ENCODE data around the gene SDCCAG8.

SDCCAG8 gene

DNA sequence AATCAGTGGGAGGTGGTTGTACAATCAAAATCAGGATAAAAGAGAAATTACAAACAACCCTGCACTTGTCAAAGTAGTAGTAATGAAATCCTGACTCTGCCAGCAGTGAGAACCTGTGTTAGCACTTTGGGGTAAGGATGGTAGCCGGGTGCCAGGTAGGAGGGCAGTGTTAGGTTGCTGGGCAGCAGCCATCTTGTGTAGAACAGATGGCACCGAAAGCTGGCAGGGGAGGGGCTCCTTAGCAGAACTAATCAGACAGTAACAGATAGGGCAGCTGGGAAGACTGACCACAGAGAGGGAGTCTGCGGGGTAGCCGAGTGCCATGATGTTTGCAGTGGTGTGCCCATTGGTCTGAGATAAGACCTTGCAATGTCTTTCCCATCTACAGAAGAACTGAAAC lies 137.3 kb downstream of the SDCCAG8 start:
- Mint-ChIP-seq H3K4me1 (peaks cover 15% of the 10 kb centered on the region), H3K4me3 (no peak overlapping the region), H3K9me3 (no peaks in the 10 kb centered on the region), H3K27me3 (ENCODE audit: low read depth) (no peaks in the 10 kb centered on the region), H3K36me3 (ENCODE audit: low read depth) (no peaks in the 10 kb centered on the region), H3K27ac (no peak overlapping the region)
- TF ChIP-seq, protein P1, sequence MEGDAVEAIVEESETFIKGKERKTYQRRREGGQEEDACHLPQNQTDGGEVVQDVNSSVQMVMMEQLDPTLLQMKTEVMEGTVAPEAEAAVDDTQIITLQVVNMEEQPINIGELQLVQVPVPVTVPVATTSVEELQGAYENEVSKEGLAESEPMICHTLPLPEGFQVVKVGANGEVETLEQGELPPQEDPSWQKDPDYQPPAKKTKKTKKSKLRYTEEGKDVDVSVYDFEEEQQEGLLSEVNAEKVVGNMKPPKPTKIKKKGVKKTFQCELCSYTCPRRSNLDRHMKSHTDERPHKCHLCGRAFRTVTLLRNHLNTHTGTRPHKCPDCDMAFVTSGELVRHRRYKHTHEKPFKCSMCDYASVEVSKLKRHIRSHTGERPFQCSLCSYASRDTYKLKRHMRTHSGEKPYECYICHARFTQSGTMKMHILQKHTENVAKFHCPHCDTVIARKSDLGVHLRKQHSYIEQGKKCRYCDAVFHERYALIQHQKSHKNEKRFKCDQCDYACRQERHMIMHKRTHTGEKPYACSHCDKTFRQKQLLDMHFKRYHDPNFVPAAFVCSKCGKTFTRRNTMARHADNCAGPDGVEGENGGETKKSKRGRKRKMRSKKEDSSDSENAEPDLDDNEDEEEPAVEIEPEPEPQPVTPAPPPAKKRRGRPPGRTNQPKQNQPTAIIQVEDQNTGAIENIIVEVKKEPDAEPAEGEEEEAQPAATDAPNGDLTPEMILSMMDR (IDR thresholded peaks at IDR 0.05; ENCODE audit: unreplicated experiment in 3 of 3), result no peak

GRCh38 chr1:243394066-243394465 lies 138.2 kb downstream of the SDCCAG8 start:
- Mint-ChIP-seq H3K36me3 (ENCODE audit: low read depth) (no peaks in the 10 kb centered on the region), H3K4me1 (peaks cover 15% of the 10 kb centered on the region), H3K4me3 (no peak overlapping the region), H3K27me3 (ENCODE audit: low read depth) (no peaks in the 10 kb centered on the region), H3K27ac (no peak overlapping the region), H3K9me3 (no peaks in the 10 kb centered on the region)
- TF ChIP-seq, protein P1 (IDR thresholded peaks at IDR 0.05; ENCODE audit: unreplicated experiment in 3 of 3), result no peak

GRCh38 chr1:243394601-243395464 lies 139.0 kb downstream of the SDCCAG8 start:
- no peak overlapping the region for H3K27ac Mint-ChIP-seq
- H3K4me3 Mint-ChIP-seq, result no peak overlapping the region
- H3K9me3 Mint-ChIP-seq, result no peaks in the 10 kb centered on the region
- H3K36me3 Mint-ChIP-seq (ENCODE audit: low read depth), result no peaks in the 10 kb centered on the region
- H3K27me3 Mint-ChIP-seq (ENCODE audit: low read depth), result no peaks in the 10 kb centered on the region
- peaks cover 15% of the 10 kb centered on the region for H3K4me1 Mint-ChIP-seq
- TF ChIP-seq, protein P1 (IDR thresholded peaks at IDR 0.05; ENCODE audit: unreplicated experiment in 3 of 3), result no peak

GRCh38 chr1:243396424-243396823 lies 140.6 kb downstream of the SDCCAG8 start:
- H3K27me3 Mint-ChIP-seq (ENCODE audit: low read depth), result no peaks in the 10 kb centered on the region
- H3K4me1 Mint-ChIP-seq, result peaks cover 15% of the 10 kb centered on the region
- no peak overlapping the region for H3K4me3 Mint-ChIP-seq
- H3K27ac Mint-ChIP-seq, result no peak overlapping the region
- TF ChIP-seq, protein P1 (IDR thresholded peaks at IDR 0.05; ENCODE audit: unreplicated experiment in 3 of 3), result no peak
- H3K36me3 Mint-ChIP-seq (ENCODE audit: low read depth), result no peaks in the 10 kb centered on the region
- H3K9me3 Mint-ChIP-seq, result no peaks in the 10 kb centered on the region

DNA sequence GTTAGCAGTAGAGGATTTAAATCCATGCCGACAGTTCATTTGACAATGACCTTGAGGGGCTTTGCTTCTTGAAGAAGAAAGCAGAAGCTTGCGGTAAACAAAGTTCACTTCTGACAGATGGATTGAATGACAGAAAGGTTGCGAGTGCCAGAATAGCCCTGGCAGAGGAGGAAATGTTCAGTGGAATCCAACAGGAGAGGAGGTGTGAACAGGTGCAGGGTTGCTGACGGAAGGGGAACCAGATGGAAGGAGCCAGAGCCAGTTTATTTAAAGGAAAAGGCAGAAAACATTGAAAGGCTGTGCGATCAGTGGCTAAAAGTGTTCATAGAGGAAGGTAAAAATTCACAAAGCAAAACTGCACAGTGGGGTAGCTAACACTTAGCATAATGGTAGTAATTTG lies 141.0 kb downstream of the SDCCAG8 start:
- H3K4me3 Mint-ChIP-seq, result no peak overlapping the region
- TF ChIP-seq, protein P1 (IDR thresholded peaks at IDR 0.05; ENCODE audit: unreplicated experiment in 3 of 3), result no peak
- H3K4me1 Mint-ChIP-seq, result peaks cover 15% of the 10 kb centered on the region
- no peaks in the 10 kb centered on the region for H3K36me3 Mint-ChIP-seq (ENCODE audit: low read depth)
- no peaks in the 10 kb centered on the region for H3K9me3 Mint-ChIP-seq
- no peaks in the 10 kb centered on the region for H3K27me3 Mint-ChIP-seq (ENCODE audit: low read depth)
- H3K27ac Mint-ChIP-seq, result peak overlapping the region in 1 of 3 experiments; percentile 55

All from nephron (organoid).